ENCODE data around the gene GAS7.

The GAS7 gene

DNA sequence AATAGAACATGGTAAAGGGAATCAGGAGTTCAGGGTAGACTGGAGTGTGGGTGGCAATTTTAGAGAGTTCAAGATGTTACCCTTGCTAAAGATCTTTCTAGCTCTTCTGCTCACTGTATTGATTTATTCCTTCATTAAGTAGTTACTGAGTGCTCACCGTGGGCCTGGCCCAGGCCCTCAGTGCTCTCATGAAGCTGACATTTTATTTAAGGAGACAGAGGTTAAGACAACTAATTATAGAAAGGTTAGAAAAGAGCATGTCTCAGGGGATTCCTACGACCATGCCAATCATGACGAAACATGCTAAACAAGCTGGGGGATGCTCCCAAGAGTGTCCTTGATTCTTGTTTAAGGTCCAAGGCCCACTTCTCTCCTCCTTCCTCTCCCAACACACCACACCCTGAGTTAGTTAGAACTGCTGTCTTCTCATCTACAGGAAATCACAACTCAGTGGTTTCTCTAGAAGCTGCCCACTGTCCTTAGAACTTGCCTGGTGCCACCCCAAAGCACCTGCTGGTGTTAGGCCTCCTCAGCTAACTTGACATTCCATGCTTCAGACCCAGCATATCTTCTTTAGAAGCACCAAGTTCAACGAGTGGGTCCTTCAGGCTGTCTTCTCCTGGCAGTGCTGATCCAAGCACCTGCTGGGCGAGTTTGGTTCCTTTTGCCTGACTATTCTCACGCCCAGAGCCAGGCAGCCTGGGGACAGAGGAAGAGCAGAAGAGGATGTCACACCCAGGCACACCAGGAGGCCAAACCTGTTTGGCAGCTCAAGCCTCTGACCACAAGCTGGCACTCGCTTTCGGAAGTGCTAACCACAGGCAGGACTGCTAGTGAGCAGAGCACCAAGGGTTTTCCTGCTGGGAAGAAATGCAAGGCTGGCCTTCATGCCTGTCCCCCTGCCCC lies 79.0 kb downstream of the GAS7 start:
- DNase-seq (ENCODE audit: low read depth, low spot score) = no peak
- TF ChIP-seq, protein P1, sequence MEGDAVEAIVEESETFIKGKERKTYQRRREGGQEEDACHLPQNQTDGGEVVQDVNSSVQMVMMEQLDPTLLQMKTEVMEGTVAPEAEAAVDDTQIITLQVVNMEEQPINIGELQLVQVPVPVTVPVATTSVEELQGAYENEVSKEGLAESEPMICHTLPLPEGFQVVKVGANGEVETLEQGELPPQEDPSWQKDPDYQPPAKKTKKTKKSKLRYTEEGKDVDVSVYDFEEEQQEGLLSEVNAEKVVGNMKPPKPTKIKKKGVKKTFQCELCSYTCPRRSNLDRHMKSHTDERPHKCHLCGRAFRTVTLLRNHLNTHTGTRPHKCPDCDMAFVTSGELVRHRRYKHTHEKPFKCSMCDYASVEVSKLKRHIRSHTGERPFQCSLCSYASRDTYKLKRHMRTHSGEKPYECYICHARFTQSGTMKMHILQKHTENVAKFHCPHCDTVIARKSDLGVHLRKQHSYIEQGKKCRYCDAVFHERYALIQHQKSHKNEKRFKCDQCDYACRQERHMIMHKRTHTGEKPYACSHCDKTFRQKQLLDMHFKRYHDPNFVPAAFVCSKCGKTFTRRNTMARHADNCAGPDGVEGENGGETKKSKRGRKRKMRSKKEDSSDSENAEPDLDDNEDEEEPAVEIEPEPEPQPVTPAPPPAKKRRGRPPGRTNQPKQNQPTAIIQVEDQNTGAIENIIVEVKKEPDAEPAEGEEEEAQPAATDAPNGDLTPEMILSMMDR (IDR thresholded peaks at IDR 0.05; ENCODE audit: insufficient read depth, low read length, missing control alignments) = no peak
- POLR2A ChIA-PET = no interaction called here
- H3K4me3 ChIP-seq (ENCODE audit: low read depth, low read length) = no peak overlapping the region
- CTCF ChIA-PET = no interaction called here

DNA sequence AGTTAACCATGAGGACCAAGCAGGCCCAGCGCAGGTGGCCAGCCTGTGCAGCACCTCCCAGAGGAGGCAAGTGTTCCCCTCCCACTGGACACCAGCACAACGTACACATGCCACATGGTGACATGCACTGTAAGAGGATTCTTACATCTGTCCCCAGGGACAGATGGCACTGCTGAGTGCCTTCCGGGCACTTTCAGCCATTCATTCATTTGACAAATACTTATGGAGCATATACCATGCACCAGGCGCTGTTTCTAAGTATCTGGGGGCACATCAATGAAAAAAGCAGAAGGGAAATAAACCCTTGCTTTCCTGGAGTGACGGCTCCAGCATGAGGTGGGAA lies 79.6 kb downstream of the GAS7 start:
- ChIA-PET POLR2A (no interaction called here), CTCF (no interaction called here)
- H3K4me3 ChIP-seq (ENCODE audit: low read depth, low read length) = no peak overlapping the region
- TF ChIP-seq, protein P1 (IDR thresholded peaks at IDR 0.05; ENCODE audit: insufficient read depth, low read length, missing control alignments) = no peak
- no peak for DNase-seq (ENCODE audit: low read depth, low spot score)

DNA sequence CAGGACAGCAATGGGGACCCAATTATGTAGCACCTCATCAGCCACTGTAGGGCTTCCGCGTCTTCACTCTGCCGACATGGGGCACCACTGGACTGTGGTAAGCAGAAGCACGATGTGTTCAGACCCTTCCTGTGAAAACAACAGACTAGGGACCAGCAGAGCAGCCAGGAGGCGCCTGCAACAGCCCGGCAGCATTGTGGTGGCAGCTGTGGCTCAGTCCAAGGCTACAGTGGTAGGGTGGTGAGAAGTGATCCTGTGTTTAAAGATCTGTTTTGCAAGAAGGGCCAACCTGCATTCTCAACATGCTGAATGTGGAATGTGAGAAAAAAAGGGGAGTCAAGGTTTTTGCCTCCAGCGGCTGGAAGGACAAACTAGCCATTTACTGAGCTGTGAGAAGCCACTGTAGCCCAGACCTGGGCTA lies 80.8 kb downstream of the GAS7 start:
- TF ChIP-seq, protein P1 (IDR thresholded peaks at IDR 0.05; ENCODE audit: insufficient read depth, low read length, missing control alignments) = no peak
- DNase-seq (ENCODE audit: low read depth, low spot score) = no peak
- POLR2A ChIA-PET = no interaction called here
- no peak overlapping the region for H3K4me3 ChIP-seq (ENCODE audit: low read depth, low read length)
- CTCF ChIA-PET = no interaction called here

DNA sequence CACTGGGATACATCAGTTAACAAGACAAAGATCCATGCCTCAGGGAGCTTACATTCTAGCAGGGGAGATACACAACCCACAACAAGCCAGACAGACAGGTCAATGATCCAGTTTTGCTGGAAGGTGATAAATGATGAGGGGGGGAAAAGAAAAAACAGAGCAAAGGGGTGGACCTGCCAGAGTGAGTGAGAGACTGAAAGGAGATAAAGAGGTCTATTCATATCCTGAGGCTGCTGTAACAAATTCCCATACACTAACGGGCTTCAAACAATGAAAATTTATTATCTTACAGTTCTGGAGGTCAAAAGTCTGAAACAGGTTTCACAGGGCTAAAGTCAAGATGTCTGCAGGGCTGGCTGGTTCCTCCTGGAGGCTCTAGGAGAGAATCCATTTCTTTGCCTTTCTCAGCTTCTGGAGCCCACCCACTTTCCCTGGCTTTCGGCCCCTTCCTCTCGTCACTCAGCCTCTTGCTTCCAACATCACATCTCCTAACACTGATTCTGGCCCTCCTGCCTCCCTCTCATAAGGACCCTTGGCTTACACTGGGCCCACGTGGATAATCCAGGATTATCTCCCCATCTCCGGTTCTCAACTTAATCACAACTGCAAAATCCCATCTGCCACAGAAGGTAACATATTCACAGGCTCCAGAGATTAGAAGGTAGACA lies 81.5 kb downstream of the GAS7 start:
- no peak for DNase-seq (ENCODE audit: low read depth, low spot score)
- TF ChIP-seq, protein P1 (IDR thresholded peaks at IDR 0.05; ENCODE audit: insufficient read depth, low read length, missing control alignments) = no peak
- CTCF ChIA-PET = no interaction called here
- POLR2A ChIA-PET = no interaction called here
- H3K4me3 ChIP-seq (ENCODE audit: low read depth, low read length) = no peak overlapping the region

DNA sequence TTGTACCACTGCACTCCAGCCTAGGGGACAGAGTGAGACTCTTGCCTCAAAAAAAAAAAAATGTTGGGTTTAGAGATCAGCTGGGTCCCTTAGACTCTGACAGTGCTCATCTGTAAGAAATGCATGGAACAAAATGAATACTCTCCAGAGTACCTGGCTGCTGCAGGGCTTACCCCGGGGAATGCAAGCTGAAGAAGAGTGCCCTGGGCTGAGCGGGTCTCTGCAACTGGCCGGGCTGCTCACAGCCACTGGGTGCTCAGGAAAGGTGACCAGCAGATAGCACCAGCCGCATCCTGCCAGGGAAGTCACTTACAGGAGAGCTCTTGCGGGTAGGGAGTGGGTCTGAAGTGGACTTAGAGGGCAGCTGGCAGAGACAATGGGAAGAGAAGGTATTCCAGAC lies 82.1 kb downstream of the GAS7 start:
- TF ChIP-seq, protein P1 (IDR thresholded peaks at IDR 0.05; ENCODE audit: insufficient read depth, low read length, missing control alignments) = no peak
- POLR2A ChIA-PET = interaction anchor here (2.4 kb wide), 1 partner anchor 11 kb away, joined by 38 read pairs; no protein-coding TSS in a partner anchor
- no peak for DNase-seq (ENCODE audit: low read depth, low spot score)
- CTCF ChIA-PET = interaction anchor here (1.3 to 2.0 kb wide), 2 partner anchors 7 to 10 kb away, joined by 6 to 8 read pairs; no protein-coding TSS in a partner anchor
- H3K4me3 ChIP-seq (ENCODE audit: low read depth, low read length) = no peak overlapping the region

DNA sequence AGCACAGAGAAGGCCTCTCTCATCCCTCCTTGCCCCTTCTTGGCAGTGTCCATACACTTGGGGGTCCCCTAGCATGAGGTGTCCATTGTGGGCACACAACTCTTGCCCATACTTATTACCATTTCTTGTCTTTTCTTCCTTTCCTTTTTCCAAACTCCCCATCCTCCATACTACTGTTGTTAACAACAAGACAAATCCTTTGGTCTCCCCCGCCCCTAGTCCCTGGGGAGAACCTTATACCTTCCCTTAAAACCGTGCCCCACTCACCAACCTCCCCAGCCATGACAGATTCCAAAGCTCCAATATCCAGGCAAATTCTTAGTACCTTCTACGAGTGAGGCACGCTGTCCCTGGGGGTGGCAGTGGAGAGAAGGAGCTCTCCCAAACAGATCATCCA lies 82.9 kb downstream of the GAS7 start:
- CTCF ChIA-PET = interaction anchor here (1.0 to 2.0 kb wide), 4 partner anchors 8 to 111 kb away, joined by 3 to 8 read pairs (median 6); no protein-coding TSS in a partner anchor
- TF ChIP-seq, protein P1 (IDR thresholded peaks at IDR 0.05; ENCODE audit: insufficient read depth, low read length, missing control alignments) = no peak
- H3K4me3 ChIP-seq (ENCODE audit: low read depth, low read length) = no peak overlapping the region
- DNase-seq (ENCODE audit: low read depth, low spot score) = no peak
- POLR2A ChIA-PET = interaction anchor here (0.8 to 2.4 kb wide), 3 partner anchors 10 to 22 kb away, joined by 5 to 38 read pairs (median 6); no protein-coding TSS in a partner anchor
